Measurements from ENCODE around the gene SLC6A5.

DNA sequence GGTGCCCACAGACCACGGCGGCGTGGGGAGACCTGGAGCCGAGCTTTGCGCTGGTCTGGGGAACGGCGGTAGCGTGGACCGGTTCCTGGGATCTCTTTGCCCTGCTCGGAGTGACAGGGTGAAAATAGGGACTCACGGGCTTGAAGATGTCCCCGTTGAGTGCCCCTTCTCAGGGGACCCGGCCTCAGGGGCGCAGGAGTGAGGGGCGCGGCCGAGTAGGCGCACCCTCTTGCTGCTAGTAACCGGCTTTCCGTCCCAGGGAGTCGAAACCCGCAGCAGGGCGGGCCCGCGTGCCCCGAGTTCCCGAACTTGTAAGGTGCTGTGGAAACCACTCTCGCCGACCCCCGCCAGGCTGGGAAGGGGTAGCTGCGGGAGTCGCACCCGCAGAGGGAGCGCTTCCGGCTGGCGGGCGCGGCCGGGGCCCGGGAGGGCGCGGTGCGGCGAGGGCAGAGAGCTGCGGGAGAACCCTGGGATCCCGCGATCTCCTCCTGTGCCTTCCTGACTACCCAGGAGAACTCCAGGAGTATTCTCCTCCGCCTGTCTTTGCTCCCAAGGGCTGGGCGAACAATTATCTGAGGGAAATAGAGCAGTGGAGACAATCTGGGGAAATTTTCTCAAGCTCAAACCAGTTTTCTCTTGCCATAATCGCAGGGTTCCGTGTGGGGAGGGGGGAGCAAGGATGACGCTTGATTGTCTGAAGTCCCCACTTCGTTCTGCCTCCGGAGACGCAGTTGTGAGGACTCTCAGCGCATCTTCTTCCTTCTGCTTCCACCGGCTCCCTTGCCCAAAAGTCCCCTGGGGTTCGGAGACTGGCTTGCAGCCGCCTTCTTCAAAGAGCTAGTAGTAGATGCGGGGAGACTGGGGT, 70.6 kb downstream of the SLC6A5 start:
- TF ChIP-seq, protein P1, sequence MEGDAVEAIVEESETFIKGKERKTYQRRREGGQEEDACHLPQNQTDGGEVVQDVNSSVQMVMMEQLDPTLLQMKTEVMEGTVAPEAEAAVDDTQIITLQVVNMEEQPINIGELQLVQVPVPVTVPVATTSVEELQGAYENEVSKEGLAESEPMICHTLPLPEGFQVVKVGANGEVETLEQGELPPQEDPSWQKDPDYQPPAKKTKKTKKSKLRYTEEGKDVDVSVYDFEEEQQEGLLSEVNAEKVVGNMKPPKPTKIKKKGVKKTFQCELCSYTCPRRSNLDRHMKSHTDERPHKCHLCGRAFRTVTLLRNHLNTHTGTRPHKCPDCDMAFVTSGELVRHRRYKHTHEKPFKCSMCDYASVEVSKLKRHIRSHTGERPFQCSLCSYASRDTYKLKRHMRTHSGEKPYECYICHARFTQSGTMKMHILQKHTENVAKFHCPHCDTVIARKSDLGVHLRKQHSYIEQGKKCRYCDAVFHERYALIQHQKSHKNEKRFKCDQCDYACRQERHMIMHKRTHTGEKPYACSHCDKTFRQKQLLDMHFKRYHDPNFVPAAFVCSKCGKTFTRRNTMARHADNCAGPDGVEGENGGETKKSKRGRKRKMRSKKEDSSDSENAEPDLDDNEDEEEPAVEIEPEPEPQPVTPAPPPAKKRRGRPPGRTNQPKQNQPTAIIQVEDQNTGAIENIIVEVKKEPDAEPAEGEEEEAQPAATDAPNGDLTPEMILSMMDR (IDR thresholded peaks at IDR 0.05; ENCODE audit: poor library complexity) = no peak
- TF ChIP-seq EZH2 (IDR thresholded peaks at IDR 0.05; ENCODE audit: borderline replicate concordance) (no peak), EZH2phosphoT487 (IDR thresholded peaks at IDR 0.05; ENCODE audit: low read depth, severe bottlenecking, unreplicated experiment) (peak; percentile 57)

All from hepatocyte (in vitro differentiated cells).